Astrocyte (in vitro differentiated cells and primary cell): Measurements from ENCODE around the gene MICAL2. TPM values are rescaled to one million over a fixed set of nuclear protein-coding genes. Genes with fewer than 3 reads are reported as not detected.

ENCODE experiments used
- DNase-seq: peaks from one replicate; pipeline ENCODE4 v3.0.0-alpha.2; 2010; ENCODE audit warnings: low read depth
- FAIRE-seq: peaks from 2 replicates; lab custom pipeline; 2011; peaks lifted over from hg19 to GRCh38; lab: Jason Lieb, UNC
- H2AFZ ChIP-seq: 2 replicates; pipeline ENCODE4 v1.6.0; 2012; ENCODE audit warnings: low read depth, low read length, inconsistent platforms
- H3K27ac ChIP-seq: 2 replicates; pipeline ENCODE4 v1.5.1; 2011; ENCODE audit warnings: low read depth, low read length, inconsistent platforms
- H3K27me3 ChIP-seq: 2 replicates; pipeline ENCODE4 v1.6.0; 2011; ENCODE audit warnings: low read length, inconsistent platforms; ENCODE audit not compliant: insufficient read depth
- H3K36me3 ChIP-seq: 2 replicates; pipeline ENCODE4 v1.5.1; 2011; ENCODE audit warnings: low read length, inconsistent platforms; ENCODE audit not compliant: insufficient read depth
- H3K4me1 ChIP-seq: 2 replicates; pipeline ENCODE4 v1.5.1; 2011; ENCODE audit warnings: low read length, inconsistent platforms; ENCODE audit not compliant: insufficient read depth
- H3K4me2 ChIP-seq: 2 replicates; pipeline ENCODE4 v1.6.0; 2012; ENCODE audit warnings: low read length, inconsistent platforms
- H3K4me3 ChIP-seq: 2 replicates; pipeline ENCODE4 v1.5.1; 2011; ENCODE audit warnings: low read depth, mild to moderate bottlenecking, low read length, inconsistent platforms; ENCODE audit not compliant: insufficient read depth
- H3K79me2 ChIP-seq: 2 replicates; pipeline ENCODE4 v1.6.0; 2012; ENCODE audit warnings: mild to moderate bottlenecking, low read length, inconsistent platforms; ENCODE audit not compliant: insufficient read depth
- H3K9ac ChIP-seq: 2 replicates; pipeline ENCODE4 v1.6.0; 2012; ENCODE audit warnings: mild to moderate bottlenecking, low read length, inconsistent platforms
- H3K9me3 ChIP-seq: 2 replicates; pipeline ENCODE4 v1.5.1; 2012; ENCODE audit warnings: low read depth, mild to moderate bottlenecking, low read length, inconsistent platforms; ENCODE audit not compliant: insufficient read depth
- H4K20me1 ChIP-seq: 2 replicates; pipeline ENCODE4 v1.6.0; 2012; ENCODE audit warnings: low read length, inconsistent platforms; ENCODE audit not compliant: insufficient read depth
- H3K27ac Mint-ChIP-seq: one replicate; pipeline ENCODE4 v1.8.0; 2021; ENCODE audit warnings: mild to moderate bottlenecking, mixed read lengths; ENCODE audit not compliant: unreplicated experiment
- H3K27me3 Mint-ChIP-seq: one replicate; pipeline ENCODE4 v1.8.0; 2021; ENCODE audit warnings: low read depth, mixed read lengths; ENCODE audit not compliant: unreplicated experiment
- H3K36me3 Mint-ChIP-seq: one replicate; pipeline ENCODE4 v1.8.0; 2021; ENCODE audit warnings: low read depth, mixed read lengths; ENCODE audit not compliant: unreplicated experiment
- H3K4me1 Mint-ChIP-seq: one replicate; pipeline ENCODE4 v1.8.0; 2021; ENCODE audit warnings: low read depth, mixed read lengths; ENCODE audit not compliant: unreplicated experiment
- H3K4me3 Mint-ChIP-seq: one replicate; pipeline ENCODE4 v1.8.0; 2021; ENCODE audit warnings: mild to moderate bottlenecking, moderate library complexity, mixed read lengths; ENCODE audit not compliant: unreplicated experiment
- H3K9me3 Mint-ChIP-seq: one replicate; pipeline ENCODE4 v1.8.0; 2021; ENCODE audit warnings: mild to moderate bottlenecking, mixed read lengths; ENCODE audit not compliant: unreplicated experiment
- CTCF ChIP-seq: IDR thresholded peaks from 2 replicates; pipeline ENCODE4 v1.5.1; 2011; ENCODE audit warnings: low read depth, mild to moderate bottlenecking, inconsistent platforms, low read length, moderate library complexity; ENCODE audit not compliant: insufficient read depth
- EZH2 ChIP-seq: IDR thresholded peaks from 2 replicates; pipeline ENCODE4 v1.6.1; 2012; ENCODE audit warnings: mild to moderate bottlenecking, low read length, inconsistent platforms; ENCODE audit not compliant: insufficient read depth
- total RNA-seq: library from RNA; stranded (reverse); gene quantifications from 2 replicates; pipeline ENCODE4 v1.2.1, GENCODE V29; 2021

The MICAL2 gene
- total RNA-seq, 1 donor from 2014 or later: 357 TPM

- H3K27ac ChIP-seq: peak overlapping the region; percentile 29
- Mint-ChIP-seq H3K27me3 (no peaks in the 10 kb centered on the region), H3K9me3 (no peaks in the 10 kb centered on the region), H3K27ac (no peak overlapping the region), H3K4me1 (peaks cover 21% of the 10 kb centered on the region), H3K36me3 (peaks cover 70% of the 10 kb centered on the region), H3K4me3 (no peak overlapping the region)
- peak; percentile 64 for DNase-seq
- H3K36me3 ChIP-seq: peaks cover 92% of the 10 kb centered on the region
- peaks cover 62% of the 10 kb centered on the region for H3K4me1 ChIP-seq
- H3K4me2 ChIP-seq: no peak overlapping the region
- peaks cover 56% of the 10 kb centered on the region for H3K79me2 ChIP-seq
- no peak overlapping the region for H3K4me3 ChIP-seq
- H4K20me1 ChIP-seq: no peaks in the 10 kb centered on the region
- FAIRE-seq: no peak
- H2AFZ ChIP-seq: no peak overlapping the region
- H3K27me3 ChIP-seq: no peaks in the 10 kb centered on the region
- peak overlapping the region; percentile 4 for H3K9ac ChIP-seq
- TF ChIP-seq CTCF: no peak
- TF ChIP-seq EZH2: no peak
- H3K9me3 ChIP-seq: no peaks in the 10 kb centered on the region
These were observed 109.4 kb downstream of the MICAL2 start for GRCh38 chr11:12219757-12220156.

GRCh38 chr11:12220305-12220704 is 109.9 kb downstream of the MICAL2 start:
- Mint-ChIP-seq H3K27ac (no peak overlapping the region), H3K4me3 (no peak overlapping the region), H3K27me3 (no peaks in the 10 kb centered on the region), H3K4me1 (peaks cover 16% of the 10 kb centered on the region), H3K9me3 (no peaks in the 10 kb centered on the region), H3K36me3 (peaks cover 69% of the 10 kb centered on the region)
- TF ChIP-seq CTCF (no peak), EZH2 (no peak)
- DNase-seq (no peak), FAIRE-seq (no peak)
- Histone ChIP-seq H3K9ac (peak overlapping the region; percentile 4), H3K4me3 (no peak overlapping the region), H3K9me3 (no peaks in the 10 kb centered on the region), H2AFZ (no peak overlapping the region), H4K20me1 (no peaks in the 10 kb centered on the region), H3K4me1 (peaks cover 60% of the 10 kb centered on the region), H3K4me2 (no peak overlapping the region), H3K36me3 (peaks cover 92% of the 10 kb centered on the region), H3K27ac (peak overlapping the region; percentile 29), H3K27me3 (no peaks in the 10 kb centered on the region), H3K79me2 (peaks cover 51% of the 10 kb centered on the region)

GRCh38 chr11:12221051-12221535 is 110.7 kb downstream of the MICAL2 start:
- DNase-seq (no peak), FAIRE-seq (no peak)
- Mint-ChIP-seq H3K9me3 (no peaks in the 10 kb centered on the region), H3K27me3 (no peaks in the 10 kb centered on the region), H3K4me1 (peaks cover 13% of the 10 kb centered on the region), H3K36me3 (peaks cover 64% of the 10 kb centered on the region), H3K4me3 (no peak overlapping the region), H3K27ac (peak overlapping the region; percentile 1)
- Histone ChIP-seq H3K79me2 (peaks cover 46% of the 10 kb centered on the region), H3K36me3 (peaks cover 92% of the 10 kb centered on the region), H3K27me3 (no peaks in the 10 kb centered on the region), H3K9ac (peak overlapping the region; percentile 48), H2AFZ (no peak overlapping the region), H3K4me2 (no peak overlapping the region), H3K4me3 (no peak overlapping the region), H4K20me1 (no peaks in the 10 kb centered on the region), H3K27ac (peak overlapping the region; percentile 94), H3K4me1 (peaks cover 52% of the 10 kb centered on the region), H3K9me3 (no peaks in the 10 kb centered on the region)
- no peak for TF ChIP-seq EZH2
- TF ChIP-seq CTCF: no peak
